ENCODE measurements around the gene EXOC6. TPM values are rescaled to one million over a fixed set of nuclear protein-coding genes. Genes with fewer than 3 reads are reported as not detected.
"Not testable (repeated sequence)": the region's sequence is repeated elsewhere in the genome, so short reads cannot be mapped to it uniquely, and the experiment has no call there.

EXOC6 gene
- total RNA-seq, 4 donors from 2014 or later, result 14.1 to 34.9 (median 16.2) TPM

- no peak overlapping the region for H3K27ac ChIP-seq (replicated peaks in 1 of 4)
- no peaks in the 10 kb centered on the region for H3K9me3 ChIP-seq
- H3K4me1 ChIP-seq, result no peaks in the 10 kb centered on the region
- no peaks in the 10 kb centered on the region for H3K36me3 ChIP-seq
- peak; percentile 66 for DNase-seq (ENCODE audit: extremely low spot score)
- no peak for TF ChIP-seq POLR2AphosphoS5 (IDR thresholded peaks at IDR 0.05)
- TF ChIP-seq POLR2A (IDR thresholded peaks at IDR 0.05; ENCODE audit: low read depth), result no peak
- TF ChIP-seq, protein P1, sequence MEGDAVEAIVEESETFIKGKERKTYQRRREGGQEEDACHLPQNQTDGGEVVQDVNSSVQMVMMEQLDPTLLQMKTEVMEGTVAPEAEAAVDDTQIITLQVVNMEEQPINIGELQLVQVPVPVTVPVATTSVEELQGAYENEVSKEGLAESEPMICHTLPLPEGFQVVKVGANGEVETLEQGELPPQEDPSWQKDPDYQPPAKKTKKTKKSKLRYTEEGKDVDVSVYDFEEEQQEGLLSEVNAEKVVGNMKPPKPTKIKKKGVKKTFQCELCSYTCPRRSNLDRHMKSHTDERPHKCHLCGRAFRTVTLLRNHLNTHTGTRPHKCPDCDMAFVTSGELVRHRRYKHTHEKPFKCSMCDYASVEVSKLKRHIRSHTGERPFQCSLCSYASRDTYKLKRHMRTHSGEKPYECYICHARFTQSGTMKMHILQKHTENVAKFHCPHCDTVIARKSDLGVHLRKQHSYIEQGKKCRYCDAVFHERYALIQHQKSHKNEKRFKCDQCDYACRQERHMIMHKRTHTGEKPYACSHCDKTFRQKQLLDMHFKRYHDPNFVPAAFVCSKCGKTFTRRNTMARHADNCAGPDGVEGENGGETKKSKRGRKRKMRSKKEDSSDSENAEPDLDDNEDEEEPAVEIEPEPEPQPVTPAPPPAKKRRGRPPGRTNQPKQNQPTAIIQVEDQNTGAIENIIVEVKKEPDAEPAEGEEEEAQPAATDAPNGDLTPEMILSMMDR (IDR thresholded peaks at IDR 0.05), result no peak
- no peak for TF ChIP-seq EP300 (IDR thresholded peaks at IDR 0.05)
- no peaks in the 10 kb centered on the region for H3K27me3 ChIP-seq
- 38% methylated on average over 1 of the region's 1 CpG for WGBS
- intact Hi-C loops (cut with DNase I), result no loop called here
- no peak overlapping the region for H3K4me3 ChIP-seq
Observed at GRCh38 chr10:93095225-93095624, 246.9 kb downstream of the EXOC6 start.

- WGBS, result 83% methylated on average over 5 of the region's 5 CpGs
- no peak overlapping the region for H3K4me3 ChIP-seq
- H3K36me3 ChIP-seq, result no peaks in the 10 kb centered on the region
- no peak overlapping the region for H3K27ac ChIP-seq (replicated peaks in 1 of 4)
- H3K9me3 ChIP-seq, result no peaks in the 10 kb centered on the region
- H3K27me3 ChIP-seq, result no peaks in the 10 kb centered on the region
- H3K4me1 ChIP-seq, result no peaks in the 10 kb centered on the region
- DNase-seq (ENCODE audit: extremely low spot score), result peak; percentile 90
- intact Hi-C loops (cut with DNase I), result no loop called here
- TF ChIP-seq POLR2AphosphoS5 (IDR thresholded peaks at IDR 0.05) (no peak), EP300 (IDR thresholded peaks at IDR 0.05) (no peak), POLR2A (IDR thresholded peaks at IDR 0.05; ENCODE audit: low read depth) (no peak)
- TF ChIP-seq, protein P1 (IDR thresholded peaks at IDR 0.05), result no peak
Observed at GRCh38 chr10:93096901-93097300, 248.6 kb downstream of the EXOC6 start.

DNA sequence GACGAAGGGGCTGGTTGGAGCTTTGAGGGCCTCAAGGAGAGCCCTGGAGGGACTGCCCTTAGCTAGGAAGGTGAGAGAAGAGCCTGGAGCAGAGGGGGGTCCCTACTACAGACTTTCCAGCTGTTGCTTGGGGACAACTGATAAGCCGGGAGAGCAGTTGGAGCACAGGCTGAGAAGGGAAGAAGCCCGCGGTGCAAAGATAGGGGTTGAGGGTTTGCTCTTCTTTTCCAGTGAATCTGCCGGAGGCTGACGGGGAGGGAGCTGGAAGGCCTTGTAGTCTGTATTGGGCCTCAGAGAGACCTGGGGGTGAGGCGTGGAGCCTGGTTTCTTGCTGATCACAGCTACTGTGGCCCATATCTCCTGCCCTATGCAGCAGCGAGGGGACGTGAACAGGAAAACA lies 249.1 kb downstream of the EXOC6 start:
- no peak overlapping the region for H3K27ac ChIP-seq (replicated peaks in 1 of 4)
- DNase-seq (ENCODE audit: extremely low spot score), result peak; percentile 87
- H3K27me3 ChIP-seq, result no peaks in the 10 kb centered on the region
- no peaks in the 10 kb centered on the region for H3K9me3 ChIP-seq
- intact Hi-C loops (cut with DNase I), result no loop called here
- whole genome bisulfite sequencing, result 68% methylated on average over 9 of the region's 9 CpGs
- H3K4me1 ChIP-seq, result no peaks in the 10 kb centered on the region
- no peaks in the 10 kb centered on the region for H3K36me3 ChIP-seq
- no peak overlapping the region for H3K4me3 ChIP-seq
- TF ChIP-seq POLR2AphosphoS5 (IDR thresholded peaks at IDR 0.05), result no peak
- no peak for TF ChIP-seq EP300 (IDR thresholded peaks at IDR 0.05)
- TF ChIP-seq, protein P1 (IDR thresholded peaks at IDR 0.05), result no peak
- no peak for TF ChIP-seq POLR2A (IDR thresholded peaks at IDR 0.05; ENCODE audit: low read depth)

GRCh38 chr10:93098816-93099215 lies 250.5 kb downstream of the EXOC6 start:
- peak; percentile 60 for DNase-seq (ENCODE audit: extremely low spot score)
- WGBS, result 79% methylated on average over 3 of the region's 3 CpGs
- Histone ChIP-seq H3K4me1 (no peaks in the 10 kb centered on the region), H3K27me3 (no peaks in the 10 kb centered on the region), H3K36me3 (no peaks in the 10 kb centered on the region), H3K9me3 (no peaks in the 10 kb centered on the region), H3K4me3 (no peak overlapping the region), H3K27ac (replicated peaks in 1 of 4) (no peak overlapping the region)
- TF ChIP-seq EP300 (IDR thresholded peaks at IDR 0.05) (no peak), POLR2AphosphoS5 (IDR thresholded peaks at IDR 0.05) (no peak), POLR2A (IDR thresholded peaks at IDR 0.05; ENCODE audit: low read depth) (no peak)
- TF ChIP-seq, protein P1 (IDR thresholded peaks at IDR 0.05), result no peak
- intact Hi-C loops (cut with DNase I), result no loop called here

DNA sequence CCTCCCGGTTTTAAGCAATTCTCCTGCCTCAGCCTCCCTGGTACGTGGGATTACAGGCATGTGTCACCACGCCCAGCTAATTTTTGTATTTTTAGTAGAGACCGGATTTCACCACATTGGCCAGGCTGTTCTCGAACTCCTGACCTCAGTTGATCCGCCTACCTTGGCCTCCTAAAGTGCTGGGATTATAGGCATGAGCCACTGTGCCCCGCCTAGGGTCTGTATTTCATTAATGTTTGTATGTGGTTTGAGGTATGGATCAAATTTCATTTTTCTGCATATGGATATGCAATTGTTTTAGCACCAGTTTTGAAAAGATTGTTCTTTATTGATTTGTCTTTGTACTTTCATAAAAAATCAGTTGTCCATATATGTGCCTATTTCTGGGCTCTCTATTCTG lies 251.3 kb downstream of the EXOC6 start:
- DNase-seq (ENCODE audit: extremely low spot score), result peak; percentile 60
- TF ChIP-seq POLR2A (IDR thresholded peaks at IDR 0.05; ENCODE audit: low read depth) (no peak), EP300 (IDR thresholded peaks at IDR 0.05) (no peak), POLR2AphosphoS5 (IDR thresholded peaks at IDR 0.05) (no peak)
- TF ChIP-seq, protein P1 (IDR thresholded peaks at IDR 0.05), result no peak
- H3K27me3 ChIP-seq, result no peaks in the 10 kb centered on the region

DNA sequence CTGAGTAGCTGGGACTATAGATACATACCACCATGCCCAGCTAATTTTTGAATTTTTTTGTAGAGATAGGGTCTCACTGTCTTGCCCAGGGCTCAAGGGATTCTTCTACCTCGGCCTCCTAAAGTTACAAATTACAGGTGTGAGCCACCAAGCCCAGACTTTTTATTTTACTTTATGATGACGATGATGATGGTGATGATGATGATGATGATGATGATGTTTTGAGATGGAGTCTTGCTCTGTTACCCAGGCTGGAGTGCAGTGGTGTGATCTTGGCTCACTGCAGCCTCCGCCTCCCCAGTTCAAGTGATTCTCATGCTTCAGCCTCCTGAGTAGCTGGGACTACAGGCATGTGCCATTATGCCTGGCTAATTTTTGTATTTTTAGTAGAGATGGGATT lies 252.8 kb downstream of the EXOC6 start:
- H3K27ac ChIP-seq (replicated peaks in 1 of 4); H3K9me3 ChIP-seq; H3K27me3 ChIP-seq; H3K4me3 ChIP-seq; H3K36me3 ChIP-seq; H3K4me1 ChIP-seq; DNase-seq (ENCODE audit: extremely low spot score); intact Hi-C loops (cut with DNase I): not testable (repeated sequence)
- WGBS, result 83% methylated on average over 3 of the region's 3 CpGs

More for the DNA sequence above, 251.3 kb downstream of the EXOC6 start:
- Histone ChIP-seq H3K4me1 (no peaks in the 10 kb centered on the region), H3K9me3 (no peaks in the 10 kb centered on the region), H3K36me3 (no peaks in the 10 kb centered on the region), H3K4me3 (no peak overlapping the region), H3K27ac (replicated peaks in 1 of 4) (no peak overlapping the region)
- intact Hi-C loops (cut with DNase I), result no loop called here
- WGBS, result 93% methylated on average over 7 of the region's 7 CpGs
